Type B pancreatic cell (in vitro differentiated cells): ENCODE measurements around the gene PES1. TPM values are rescaled to one million over a fixed set of nuclear protein-coding genes. Genes with fewer than 3 reads are reported as not detected.

Experiments used
- DNase-seq: peaks from one replicate; pipeline ENCODE4 v3.0.0; 2021; ENCODE audit warnings: mixed read lengths; ENCODE audit not compliant: unreplicated experiment; ENCODE audit errors: extremely low spot score
- H3K27ac Mint-ChIP-seq: 2 replicates; pipeline ENCODE4 v1.8.0; 2021; ENCODE audit warnings: mild to moderate bottlenecking, mixed read lengths
- H3K27me3 Mint-ChIP-seq: 2 replicates; pipeline ENCODE4 v1.8.0; 2021; ENCODE audit warnings: mixed read lengths
- H3K36me3 Mint-ChIP-seq: 2 replicates; pipeline ENCODE4 v1.8.0; 2021; ENCODE audit warnings: mixed read lengths
- H3K4me1 Mint-ChIP-seq: one replicate; pipeline ENCODE4 v1.8.0; 2021; ENCODE audit warnings: mixed read lengths; ENCODE audit not compliant: unreplicated experiment
- H3K4me3 Mint-ChIP-seq: 2 replicates; pipeline ENCODE4 v1.8.0; 2021; ENCODE audit warnings: mild to moderate bottlenecking, mixed read lengths
- H3K9me3 Mint-ChIP-seq: 2 replicates; pipeline ENCODE4 v1.8.0; 2021; ENCODE audit warnings: mixed read lengths
- CTCF ChIP-seq: fragments of 200-600 bp; sonication (generic); conservative IDR thresholded peaks from 2 replicates; pipeline ENCODE4 v1.5.0; 2021; ENCODE audit warnings: antibody characterized with exemption, mild to moderate bottlenecking
- long read RNA-seq: library from polyadenylated mRNA; unstranded; transcript quantifications from one replicate; pipeline ENCODE4 v2.0.0, GENCODE V29; 2020
- total RNA-seq: library from RNA; stranded (reverse); gene quantifications from 2 replicates; pipeline ENCODE4 v1.2.1, GENCODE V29; 2021; ENCODE audit warnings: low replicate concordance

PES1 gene
- total RNA-seq, result 71.3 and 77.0 TPM in 2 replicates
- long read RNA-seq, result 0 reads

- Mint-ChIP-seq H3K27ac (no peak within 1 kb of the TSS), H3K4me1 (no peaks in the 10 kb centered on the region), H3K4me3 (no peak within 1 kb of the TSS), H3K9me3 (no peaks in the 10 kb centered on the region), H3K27me3 (peaks cover 17% of the 10 kb centered on the region), H3K36me3 (peaks cover 4% of the 10 kb centered on the region)
- TF ChIP-seq CTCF, result no peak
- DNase-seq, result peak; percentile 92
Measured at GRCh38 chr22:30591588-30592359, at the start of gene PES1. Gene PES1 (minus strand): TSS chr22:30591910. CDS start chr22:30591833, 77 bp downstream.

- Mint-ChIP-seq H3K36me3 (no peaks in the 10 kb centered on the region), H3K27ac (no peak overlapping the region), H3K9me3 (no peaks in the 10 kb centered on the region), H3K4me3 (no peak overlapping the region), H3K27me3 (no peaks in the 10 kb centered on the region), H3K4me1 (peaks cover 7% of the 10 kb centered on the region)
- no peak for TF ChIP-seq CTCF
- no peak for DNase-seq
Measured at GRCh38 chr22:30640839-30641430, 49.2 kb upstream of the PES1 start.

- Mint-ChIP-seq H3K36me3 (no peaks in the 10 kb centered on the region), H3K9me3 (no peaks in the 10 kb centered on the region), H3K27me3 (no peaks in the 10 kb centered on the region), H3K4me1 (peaks cover 8% of the 10 kb centered on the region), H3K4me3 (no peak overlapping the region), H3K27ac (no peak overlapping the region)
- TF ChIP-seq CTCF, result no peak
- DNase-seq, result no peak
Measured at GRCh38 chr22:30640361-30640760, 48.7 kb upstream of the PES1 start.

DNA sequence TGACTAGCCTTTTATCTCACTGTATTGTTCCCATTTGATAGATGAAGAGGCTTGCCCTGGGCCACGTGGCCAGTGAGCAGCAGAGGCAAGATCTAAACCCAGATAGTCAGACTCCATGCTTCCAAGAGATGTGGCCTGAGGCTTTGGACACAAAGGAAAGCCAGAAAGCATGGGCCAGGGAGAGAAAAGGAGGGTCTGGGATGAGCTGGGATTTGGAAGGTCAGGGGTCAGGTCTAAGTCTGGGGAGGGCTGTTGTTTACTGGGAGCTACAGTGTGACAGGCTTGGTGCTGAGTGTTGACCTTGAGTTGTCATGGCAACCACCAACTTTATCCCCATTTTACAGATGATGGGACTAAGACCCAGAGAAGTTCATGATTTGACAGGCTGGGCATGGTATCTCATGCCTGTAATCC lies 46.0 kb upstream of the PES1 start:
- TF ChIP-seq CTCF, result no peak
- Mint-ChIP-seq H3K36me3 (no peaks in the 10 kb centered on the region), H3K27me3 (no peaks in the 10 kb centered on the region), H3K4me1 (peaks cover 13% of the 10 kb centered on the region), H3K9me3 (no peaks in the 10 kb centered on the region), H3K27ac (no peak overlapping the region), H3K4me3 (peak overlapping the region; percentile 59)
- DNase-seq, result no peak

DNA sequence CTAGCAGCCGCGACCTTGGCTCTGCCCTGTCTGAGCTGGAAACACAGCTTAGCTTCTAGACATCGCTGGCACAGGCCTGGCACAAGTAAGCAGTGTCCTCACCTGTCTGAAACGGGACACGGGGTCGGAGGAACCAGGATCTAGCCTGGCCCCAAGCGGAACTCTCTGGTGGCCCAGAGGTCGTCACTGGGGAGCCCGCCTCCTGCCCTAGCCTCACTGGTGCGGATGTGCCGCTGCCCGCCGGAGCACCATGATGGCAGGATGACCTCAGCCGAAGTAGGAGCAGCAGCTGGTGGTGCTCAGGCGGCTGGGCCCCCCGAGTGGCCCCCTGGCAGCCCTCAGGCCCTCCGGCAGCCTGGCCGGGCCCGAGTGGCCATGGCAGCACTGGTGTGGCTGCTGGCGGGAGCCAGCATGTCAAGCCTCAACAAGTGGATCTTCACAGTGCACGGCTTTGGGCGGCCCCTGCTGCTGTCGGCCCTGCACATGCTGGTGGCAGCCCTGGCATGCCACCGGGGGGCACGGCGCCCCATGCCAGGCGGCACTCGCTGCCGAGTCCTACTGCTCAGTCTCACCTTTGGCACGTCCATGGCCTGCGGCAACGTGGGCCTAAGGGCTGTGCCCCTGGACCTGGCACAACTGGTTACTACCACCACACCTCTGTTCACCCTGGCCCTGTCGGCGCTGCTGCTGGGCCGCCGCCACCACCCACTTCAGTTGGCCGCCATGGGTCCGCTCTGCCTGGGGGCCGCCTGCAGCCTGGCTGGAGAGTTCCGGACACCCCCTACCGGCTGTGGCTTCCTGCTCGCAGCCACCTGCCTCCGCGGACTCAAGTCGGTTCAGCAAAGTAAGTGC lies 44.7 kb upstream of the PES1 start:
- Mint-ChIP-seq H3K9me3 (no peaks in the 10 kb centered on the region), H3K4me1 (peaks cover 13% of the 10 kb centered on the region), H3K36me3 (no peaks in the 10 kb centered on the region), H3K27me3 (no peaks in the 10 kb centered on the region), H3K4me3 (peak overlapping the region; percentile 87), H3K27ac (peak overlapping the region; percentile 70)
- no peak for DNase-seq
- TF ChIP-seq CTCF, result no peak
